Endometrial microvascular endothelial cells (primary cell): ENCODE results near the gene TXNL4A. TPM values are rescaled to one million over a fixed set of nuclear protein-coding genes. Genes with fewer than 3 reads are reported as not detected.

ENCODE experiments used
- in situ Hi-C: cut with HindIII; loops from 2 replicates; pipeline ENCODE4 v1.10.0; 2017; ENCODE audit warnings: low sequenced_read_pairs, low pct_unique_long_range_greater_than_20kb; ENCODE audit errors: inconsistent ontology term
- total RNA-seq: library from RNA; depleted of rRNA; stranded (reverse); fragments of >200 nt; gene quantifications from one replicate; pipeline ENCODE4 v1.2.3, GENCODE V29; 2015; ENCODE audit errors: inconsistent ontology term

The TXNL4A gene
- total RNA-seq, 1 donor from 2014 or later: 59.3 TPM

DNA sequence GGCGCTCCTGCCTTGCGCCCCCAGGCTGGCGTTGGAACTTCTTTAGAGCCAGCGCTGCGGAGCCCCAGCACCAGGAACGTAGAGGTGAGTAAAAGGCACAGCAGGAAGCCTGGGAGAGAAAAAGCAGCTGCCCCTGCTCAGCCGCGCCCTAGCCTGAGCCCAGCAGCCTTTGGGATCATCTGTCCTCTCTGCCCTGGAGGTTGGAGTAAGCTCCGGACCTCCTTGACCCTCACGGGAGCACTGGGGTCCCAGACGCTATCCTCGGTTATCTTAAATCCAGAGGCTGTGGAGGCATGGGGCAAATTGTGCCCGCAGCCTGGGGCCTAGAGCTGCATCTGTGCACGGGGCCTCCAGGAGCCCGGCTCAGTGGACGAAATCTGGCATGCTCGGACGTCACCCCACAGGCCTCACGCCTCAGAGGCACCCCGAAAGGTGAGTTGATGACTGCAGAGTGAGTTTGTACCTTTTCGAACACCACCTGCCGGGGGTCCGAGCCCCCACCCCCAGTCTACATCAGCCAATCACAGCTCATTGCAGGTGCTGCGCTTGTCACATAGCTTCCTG lies 35.3 kb downstream of the TXNL4A start:
- in situ Hi-C loops: no loop called here

GRCh38 chr18:79952456-79952995 lies 35.8 kb downstream of the TXNL4A start:
- in situ Hi-C loops: no loop called here

GRCh38 chr18:79951545-79952455 lies 36.6 kb downstream of the TXNL4A start, which contains the start of gene SLC66A2:
Gene SLC66A2 (minus strand): TSS chr18:79951653. CDS start chr18:79950926, 727 bp downstream.
- in situ Hi-C loops: no loop called here

GRCh38 chr18:79950515-79951341 lies 37.6 kb downstream of the TXNL4A start:
- in situ Hi-C loops: no loop called here

- in situ Hi-C loops: no loop called here
Measured at GRCh38 chr18:79949697-79950487, 38.5 kb downstream of the TXNL4A start.

GRCh38 chr18:79948719-79949411 lies 39.5 kb downstream of the TXNL4A start:
- in situ Hi-C loops: no loop called here

DNA sequence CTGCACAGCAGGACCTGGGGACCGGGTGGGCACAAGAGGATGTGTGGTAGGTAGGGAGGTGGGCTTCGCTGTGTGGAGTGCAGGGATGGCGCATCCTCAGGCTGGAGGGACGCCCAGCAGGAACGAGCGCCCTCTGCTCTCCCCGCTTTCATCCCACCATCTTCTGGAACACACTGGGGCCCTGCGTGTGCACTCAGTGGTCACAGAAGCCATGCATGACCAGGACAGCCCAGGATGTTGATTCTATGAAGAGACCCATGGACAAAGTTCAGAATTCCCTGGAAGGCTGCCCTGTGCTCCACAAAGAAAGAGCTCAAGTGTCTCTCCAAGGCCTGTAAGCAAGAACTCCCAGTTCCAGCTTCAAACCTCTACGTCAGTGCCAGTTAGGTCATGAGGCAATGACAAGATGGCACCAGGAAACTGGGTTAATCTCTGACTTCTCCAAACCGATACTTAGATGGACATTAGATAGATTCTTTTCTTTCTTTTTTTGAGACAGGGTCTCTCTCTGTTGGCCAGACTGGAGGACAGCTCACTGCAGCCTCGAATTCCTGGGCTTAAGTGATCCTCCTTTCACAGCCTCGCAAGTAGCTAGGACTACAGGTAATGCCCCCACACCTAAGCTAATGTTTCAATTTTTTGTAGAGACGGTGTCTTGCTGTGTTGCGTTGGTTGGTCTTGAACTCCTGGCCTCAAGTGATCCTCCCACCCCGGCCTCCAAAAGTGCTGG lies 40.3 kb downstream of the TXNL4A start:
- in situ Hi-C loops: no loop called here

DNA sequence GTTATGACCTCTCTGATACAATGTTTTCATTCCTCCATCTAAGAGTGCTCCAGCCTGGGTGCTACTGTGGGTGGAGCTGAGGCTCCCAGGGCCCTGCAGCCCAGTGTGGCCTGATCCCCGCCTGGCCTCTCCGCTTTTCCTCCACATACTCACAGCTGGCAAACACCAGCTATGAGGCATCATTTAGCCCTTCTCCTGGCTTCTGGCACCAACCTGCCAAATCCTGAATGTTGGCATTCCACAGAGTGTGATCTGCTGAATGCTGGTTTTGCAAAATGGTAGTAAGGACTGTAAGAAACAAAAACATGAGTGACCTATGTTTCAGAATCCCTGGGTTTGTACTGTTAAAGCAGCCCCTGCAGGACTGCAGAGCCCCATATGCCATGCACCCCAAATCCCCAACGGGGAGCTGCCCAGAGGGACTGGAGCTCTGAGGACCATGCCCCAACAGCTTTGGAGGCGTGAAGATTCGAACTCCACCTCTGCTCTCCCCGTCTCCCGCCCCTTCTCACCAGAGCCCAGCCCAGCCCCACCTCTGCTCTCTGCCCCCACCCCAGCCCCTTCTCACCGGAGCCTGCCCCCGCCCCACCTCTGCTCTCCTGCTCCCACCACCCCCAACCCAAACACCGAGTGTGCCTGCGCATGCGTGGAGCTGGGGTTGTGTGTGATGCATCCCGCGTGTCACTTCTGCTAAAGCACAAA lies 41.2 kb downstream of the TXNL4A start:
- in situ Hi-C loops: no loop called here

GRCh38 chr18:79945118-79946042 lies 43.0 kb downstream of the TXNL4A start:
- in situ Hi-C loops: no loop called here

GRCh38 chr18:79944746-79945117 lies 43.6 kb downstream of the TXNL4A start:
- in situ Hi-C loops: no loop called here

DNA sequence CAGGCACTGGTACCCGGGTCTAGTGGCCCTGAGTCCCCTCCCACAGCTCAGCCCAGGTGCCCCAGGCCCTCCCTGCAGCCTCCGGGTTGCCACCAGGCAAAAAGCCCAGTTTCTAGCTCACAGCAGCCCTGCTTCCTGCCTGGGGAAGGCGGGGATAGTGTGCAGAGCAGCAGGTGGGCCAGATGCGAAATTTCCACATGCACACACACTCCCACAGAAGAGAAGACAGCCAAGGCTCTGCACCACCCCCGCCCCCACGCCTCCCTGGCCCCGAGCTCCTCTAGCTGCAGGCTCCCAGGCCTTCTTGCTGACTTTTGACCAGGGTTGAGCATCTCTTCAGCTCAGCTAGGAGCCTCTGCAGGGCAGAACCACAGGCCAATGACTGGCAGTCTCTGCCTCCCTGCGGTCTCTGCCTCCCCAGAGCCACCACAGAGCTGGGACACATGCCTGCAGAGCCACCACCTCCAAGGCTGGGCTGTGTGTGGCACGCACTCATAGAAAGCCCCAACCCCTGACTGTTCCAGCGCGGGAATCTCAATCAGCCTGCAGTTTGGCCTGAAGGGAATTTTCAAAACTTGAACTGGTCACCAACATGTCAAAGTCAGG lies 44.1 kb downstream of the TXNL4A start:
- in situ Hi-C loops: no loop called here

DNA sequence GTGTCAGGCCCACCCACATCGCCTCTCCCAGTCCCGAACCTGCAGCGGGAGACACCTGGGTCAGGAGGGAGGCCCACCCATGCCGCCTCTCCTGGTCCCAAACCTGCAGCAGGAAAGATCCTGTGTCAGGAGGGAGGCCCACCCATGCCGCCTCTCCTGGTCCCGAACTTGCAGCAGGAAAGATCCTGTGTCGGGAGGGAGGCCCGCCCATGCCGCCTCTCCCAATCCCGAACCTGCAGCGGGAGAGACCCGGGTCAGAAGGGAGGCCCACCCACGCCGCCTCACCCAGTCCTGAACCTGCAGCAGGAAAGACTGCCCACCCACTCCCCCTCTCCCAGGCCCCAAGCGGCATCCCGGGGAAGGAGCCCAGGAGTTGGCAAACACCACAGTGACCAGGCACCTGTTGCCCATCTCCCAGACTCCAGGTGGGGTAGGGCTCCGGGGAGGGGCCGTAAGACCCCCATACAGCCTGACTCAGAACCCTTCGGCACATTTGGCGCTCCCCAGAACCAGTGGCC lies 44.7 kb downstream of the TXNL4A start:
- in situ Hi-C loops: no loop called here

GRCh38 chr18:79942786-79943607 lies 45.4 kb downstream of the TXNL4A start:
- in situ Hi-C loops: no loop called here

- in situ Hi-C loops: no loop called here
Measured at GRCh38 chr18:79942211-79942610, 46.2 kb downstream of the TXNL4A start.
